Fibroblast of lung (primary cell): ENCODE measurements around the gene USP46. TPM values are rescaled to one million over a fixed set of nuclear protein-coding genes. Genes with fewer than 3 reads are reported as not detected.

Experiments used
- DNase-seq, 2 donors: peaks; one replicate each; pipeline versions ENCODE4 v3.0.0 to v3.0.0-alpha.2; 2010; ENCODE audit warnings: low read depth in 2 of 2
- H2AFZ ChIP-seq: 2 replicates; pipeline ENCODE4 v1.5.1; 2012; ENCODE audit warnings: low read length, control low read depth, inconsistent platforms
- H3K27ac ChIP-seq: 2 replicates; pipeline ENCODE4 v1.5.1; 2011; ENCODE audit warnings: low read length, control low read depth; ENCODE audit not compliant: insufficient read depth
- H3K27me3 ChIP-seq: 2 replicates; pipeline ENCODE4 v1.5.1; 2011; ENCODE audit warnings: mild to moderate bottlenecking, low read length; ENCODE audit not compliant: control insufficient read depth, insufficient read depth
- H3K36me3 ChIP-seq: 2 replicates; pipeline ENCODE4 v1.5.1; 2011; ENCODE audit warnings: low read length; ENCODE audit not compliant: control insufficient read depth, insufficient read depth
- H3K4me1 ChIP-seq: 2 replicates; pipeline ENCODE4 v1.5.1; 2011; ENCODE audit warnings: low read length; ENCODE audit not compliant: control insufficient read depth, insufficient read depth; ENCODE audit errors: extremely low read depth
- H3K4me2 ChIP-seq: 2 replicates; pipeline ENCODE4 v1.5.1; 2011; ENCODE audit warnings: low read length, control low read depth; ENCODE audit not compliant: insufficient read depth; ENCODE audit errors: extremely low read depth
- H3K4me3 ChIP-seq, 4 experiments: fragments of 200-600 bp in 1 of 4; sonication (generic) in 1 of 4; replicated peaks in 1 of 4; 2 replicates each; pipeline ENCODE4 v1.5.1; 2011 to 2016; ENCODE audit warnings: low read length in 4 of 4, low read depth in 3 of 4, mild to moderate bottlenecking in 3 of 4, control low read depth in 2 of 4, inconsistent platforms in 1 of 4, mixed read lengths in 1 of 4; ENCODE audit not compliant: insufficient read depth in 1 of 4; ENCODE audit errors: control extremely low read depth in 1 of 4
- H3K79me2 ChIP-seq: 2 replicates; pipeline ENCODE4 v1.5.1; 2012; ENCODE audit warnings: mild to moderate bottlenecking, low read length, inconsistent platforms; ENCODE audit not compliant: control insufficient read depth, insufficient read depth
- H3K9ac ChIP-seq: 2 replicates; pipeline ENCODE4 v1.5.1; 2011; ENCODE audit warnings: mild to moderate bottlenecking, low read length, control low read depth; ENCODE audit not compliant: insufficient read depth
- H3K9me3 ChIP-seq: 2 replicates; pipeline ENCODE4 v1.5.1; 2012; ENCODE audit warnings: low read depth, low read length; ENCODE audit not compliant: control insufficient read depth, insufficient read depth
- H4K20me1 ChIP-seq: 2 replicates; pipeline ENCODE4 v1.5.1; 2011; ENCODE audit warnings: low read length; ENCODE audit not compliant: control insufficient read depth, insufficient read depth; ENCODE audit errors: extremely low read depth
- CTCF ChIP-seq, 2 donors: IDR thresholded peaks in 1 of 2; conservative IDR thresholded peaks in 1 of 2; 1 replicate in 1 of 2; 2 replicates in 1 of 2; pipeline ENCODE4 v1.5.1; 2011 to 2012; ENCODE audit warnings: low read length in 2 of 2, control low read depth in 1 of 2, inconsistent platforms in 1 of 2, low read depth in 1 of 2, mild to moderate bottlenecking in 1 of 2
- EZH2 ChIP-seq: IDR thresholded peaks from 2 replicates; pipeline ENCODE4 v1.5.1; 2012; ENCODE audit warnings: low read length, control low read depth, mild to moderate bottlenecking; ENCODE audit errors: missing control alignments
- polyA plus RNA-seq, 2 donors: library from polyadenylated mRNA; depleted of rRNA in 1 of 2; stranded (reverse) in 1 of 2; unstranded in 1 of 2; fragments of >200 nt; gene quantifications; 2 replicates each; pipeline ENCODE4 v1.2.1, GENCODE V29; 2011 to 2012; ENCODE audit warnings: missing spikeins in 1 of 2
- total RNA-seq: library from RNA; depleted of rRNA; stranded (reverse); fragments of >200 nt; gene quantifications from 2 replicates; pipeline ENCODE4 v1.2.1, GENCODE V29; 2014

The USP46 gene
- total and polyA plus RNA-seq, 2 donors (not counting 1 experiment from before 2014, with no cell fraction given): 14.4 to 21.8 TPM

- Histone ChIP-seq H3K9me3 (no peaks in the 10 kb centered on the region), H3K27ac (no peak overlapping the region), H3K4me1 (no peaks in the 10 kb centered on the region), H3K79me2 (no peaks in the 10 kb centered on the region), H3K27me3 (no peaks in the 10 kb centered on the region), H3K4me2 (no peak overlapping the region), H3K4me3 (no peak overlapping the region), H3K36me3 (peaks cover 1% of the 10 kb centered on the region), H4K20me1 (peaks cover 1% of the 10 kb centered on the region), H3K9ac (no peak overlapping the region), H2AFZ (no peak overlapping the region)
- no peak for TF ChIP-seq EZH2
- no peak for TF ChIP-seq CTCF (conservative IDR thresholded peaks at IDR 0.05 in 1 of 2, IDR thresholded peaks at IDR 0.05 in 1 of 2; ENCODE audit: low read depth in 1 of 2, low read length in 2 of 2)
- DNase-seq: peak in 1 of 2 donors; percentile 66
These were observed 52.4 kb downstream of the USP46 start for GRCh38 chr4:52606726-52607125.

GRCh38 chr4:52606040-52606439 is 53.1 kb downstream of the USP46 start:
- no peaks in the 10 kb centered on the region for H3K9me3 ChIP-seq
- TF ChIP-seq CTCF (conservative IDR thresholded peaks at IDR 0.05 in 1 of 2, IDR thresholded peaks at IDR 0.05 in 1 of 2; ENCODE audit: low read depth in 1 of 2, low read length in 2 of 2): no peak
- TF ChIP-seq EZH2: no peak
- no peak for DNase-seq

GRCh38 chr4:52604215-52604614 is 54.9 kb downstream of the USP46 start:
- Histone ChIP-seq H3K27me3 (no peaks in the 10 kb centered on the region), H2AFZ (no peak overlapping the region), H3K36me3 (peaks cover 1% of the 10 kb centered on the region), H3K4me2 (no peak overlapping the region), H3K9ac (no peak overlapping the region), H3K4me3 (no peak overlapping the region), H3K4me1 (no peaks in the 10 kb centered on the region), H3K9me3 (no peaks in the 10 kb centered on the region), H4K20me1 (peaks cover 1% of the 10 kb centered on the region), H3K79me2 (no peaks in the 10 kb centered on the region), H3K27ac (no peak overlapping the region)
- TF ChIP-seq CTCF (conservative IDR thresholded peaks at IDR 0.05 in 1 of 2, IDR thresholded peaks at IDR 0.05 in 1 of 2; ENCODE audit: low read depth in 1 of 2, low read length in 2 of 2) (no peak), EZH2 (no peak)
- no peak for DNase-seq

More at GRCh38 chr4:52606040-52606439, 53.1 kb downstream of the USP46 start:
- H3K4me3 ChIP-seq: no peak overlapping the region
- peaks cover 1% of the 10 kb centered on the region for H4K20me1 ChIP-seq
- no peaks in the 10 kb centered on the region for H3K4me1 ChIP-seq
- no peak overlapping the region for H2AFZ ChIP-seq
- H3K9ac ChIP-seq: no peak overlapping the region
- no peaks in the 10 kb centered on the region for H3K27me3 ChIP-seq
- no peaks in the 10 kb centered on the region for H3K79me2 ChIP-seq
- no peak overlapping the region for H3K27ac ChIP-seq
- H3K36me3 ChIP-seq: peaks cover 1% of the 10 kb centered on the region
- no peak overlapping the region for H3K4me2 ChIP-seq
